CD14-positive monocyte (primary cell): ENCODE measurements around the gene ZSWIM5. TPM values are rescaled to one million over a fixed set of nuclear protein-coding genes. Genes with fewer than 3 reads are reported as not detected.
A peak's percentile ranks its signal among the peaks of the same experiment; 100 is the strongest.

Experiments
- DNase-seq, 3 donors: peaks; one replicate each; pipeline ENCODE4 v3.0.0-alpha.2; 2011 to 2022
- H2AFZ ChIP-seq: 2 replicates; pipeline ENCODE4 v1.6.0; 2012; ENCODE audit warnings: mild to moderate bottlenecking, low read depth, low read length, inconsistent platforms; ENCODE audit not compliant: insufficient read depth, poor library complexity, severe bottlenecking
- H3K27ac ChIP-seq, 2 donors: 1 replicate in 1 of 2; 2 replicates in 1 of 2; pipeline ENCODE4 v1.5.1; 2012 to 2013; ENCODE audit warnings: low read length in 2 of 2, control low read depth in 1 of 2, inconsistent platforms in 1 of 2, low read depth in 1 of 2, mild to moderate bottlenecking in 1 of 2
- H3K27me3 ChIP-seq, 2 donors: one replicate each; pipeline versions ENCODE4 v1.6.0 to v1.6.1; 2011 to 2013; ENCODE audit warnings: low read length in 2 of 2; ENCODE audit not compliant: control insufficient read depth in 2 of 2, insufficient read depth in 2 of 2
- H3K36me3 ChIP-seq, 2 donors: replicated peaks in 1 of 2; 1 replicate in 1 of 2; 2 replicates in 1 of 2; pipeline versions ENCODE4 v1.5.1 to v1.6.1; 2012 to 2013; ENCODE audit warnings: low read length in 2 of 2, control low read depth in 1 of 2, inconsistent platforms in 1 of 2, mild to moderate bottlenecking in 1 of 2; ENCODE audit not compliant: insufficient read depth in 2 of 2, control insufficient read depth in 1 of 2
- H3K4me1 ChIP-seq, 2 donors: 1 replicate in 1 of 2; 2 replicates in 1 of 2; pipeline versions ENCODE4 v1.5.1 to v1.6.1; 2012 to 2013; ENCODE audit warnings: low read length in 2 of 2, control low read depth in 1 of 2, inconsistent platforms in 1 of 2, mild to moderate bottlenecking in 1 of 2, moderate library complexity in 1 of 2; ENCODE audit not compliant: insufficient read depth in 2 of 2, control insufficient read depth in 1 of 2
- H3K4me2 ChIP-seq: replicated peaks from 2 replicates; pipeline ENCODE3; 2012; ENCODE audit warnings: low read length, moderate library complexity, mild to moderate bottlenecking; ENCODE audit not compliant: poor library complexity, severe bottlenecking; ENCODE audit errors: extremely low read depth
- H3K4me3 ChIP-seq, 3 experiments: fragments of 200-600 bp in 1 of 3; sonication (generic) in 1 of 3; replicated peaks in 1 of 3; 1 replicate in 2 of 3; 2 replicates in 1 of 3; pipeline ENCODE4 v1.5.1; 2011 to 2013; ENCODE audit warnings: low read length in 3 of 3, mild to moderate bottlenecking in 3 of 3, control low read depth in 2 of 3, low read depth in 2 of 3, inconsistent platforms in 1 of 3, moderate library complexity in 1 of 3
- H3K79me2 ChIP-seq: 2 replicates; pipeline ENCODE4 v1.6.0; 2012; ENCODE audit warnings: mild to moderate bottlenecking, control low read depth, inconsistent platforms, low read length, moderate library complexity; ENCODE audit not compliant: insufficient read depth
- H3K9ac ChIP-seq: 2 replicates; pipeline ENCODE4 v1.6.0; 2017; ENCODE audit warnings: low read length, mild to moderate bottlenecking; ENCODE audit not compliant: insufficient read depth, poor library complexity, severe bottlenecking
- H3K9me3 ChIP-seq, 2 donors: replicated peaks in 1 of 2; 1 replicate in 1 of 2; 2 replicates in 1 of 2; pipeline versions ENCODE4 v1.5.1 to v1.6.1; 2012 to 2013; ENCODE audit warnings: low read length in 2 of 2, control low read depth in 1 of 2; ENCODE audit not compliant: control insufficient read depth in 1 of 2, insufficient read depth in 1 of 2
- H4K20me1 ChIP-seq: 2 replicates; pipeline ENCODE4 v1.6.0; 2012; ENCODE audit warnings: mild to moderate bottlenecking, low read length, control low read depth, moderate library complexity; ENCODE audit not compliant: insufficient read depth
- H3K27ac Mint-ChIP-seq, 7 donors: one replicate each; pipeline ENCODE4 v1.8.0; 2020; ENCODE audit warnings: mild to moderate bottlenecking in 7 of 7, mixed read lengths in 7 of 7, moderate library complexity in 6 of 7, inconsistent platforms in 2 of 7
- H3K27me3 Mint-ChIP-seq, 3 donors: one replicate each; pipeline ENCODE4 v1.8.0; 2021 to 2022; ENCODE audit warnings: low read depth in 3 of 3, mild to moderate bottlenecking in 3 of 3, mixed read lengths in 3 of 3, moderate library complexity in 3 of 3, inconsistent platforms in 1 of 3
- H3K36me3 Mint-ChIP-seq, 2 donors: one replicate each; pipeline ENCODE4 v1.8.0; 2020; ENCODE audit warnings: mixed read lengths in 2 of 2, inconsistent platforms in 1 of 2, mild to moderate bottlenecking in 1 of 2
- H3K4me1 Mint-ChIP-seq: one replicate; pipeline ENCODE4 v1.8.0; 2020; ENCODE audit warnings: mild to moderate bottlenecking, mixed read lengths
- H3K4me3 Mint-ChIP-seq, 2 donors: one replicate each; pipeline ENCODE4 v1.8.0; 2020; ENCODE audit warnings: mild to moderate bottlenecking in 2 of 2, mixed read lengths in 2 of 2, moderate library complexity in 1 of 2
- H3K9me3 Mint-ChIP-seq, 7 donors: one replicate each; pipeline ENCODE4 v1.8.0; 2020 to 2022; ENCODE audit warnings: mixed read lengths in 7 of 7, mild to moderate bottlenecking in 6 of 7, moderate library complexity in 6 of 7, inconsistent platforms in 2 of 7
- CTCF ChIP-seq: fragments of 200-600 bp; IDR thresholded peaks from one replicate; pipeline ENCODE4 v1.8.0; 2022; ENCODE audit warnings: antibody characterized with exemption, mild to moderate bottlenecking
- WGBS: methylation state at CpG from one replicate; pipeline ENCODE4 v1.1.5; 2013; ENCODE audit warnings: missing lambda C conversion rate; ENCODE audit not compliant: insufficient coverage; 5-methylcytosine and 5-hydroxymethylcytosine counted together
- intact Hi-C, 2 donors: fragments of 100-400 bp; cut with micrococcal nuclease; formaldehyde crosslinking; loops; one replicate each; pipeline versions ENCODE4 v1.15.0 to v1.15.1; 2023
- polyA plus RNA-seq, 3 donors: library from polyadenylated mRNA; depleted of rRNA in 1 of 3; unstranded in 2 of 3; stranded (reverse) in 1 of 3; fragments of 300-500 nt in 2 of 3; fragments of >200 nt in 1 of 3; fragmentation: Illumina TruSeq in 2 of 3; gene quantifications; 1 replicate in 2 of 3; 2 replicates in 1 of 3; pipeline ENCODE4 v1.2.3, GENCODE V29; 2012 to 2021

The ZSWIM5 gene
- polyA plus RNA-seq, 3 donors: not detected

DNA sequence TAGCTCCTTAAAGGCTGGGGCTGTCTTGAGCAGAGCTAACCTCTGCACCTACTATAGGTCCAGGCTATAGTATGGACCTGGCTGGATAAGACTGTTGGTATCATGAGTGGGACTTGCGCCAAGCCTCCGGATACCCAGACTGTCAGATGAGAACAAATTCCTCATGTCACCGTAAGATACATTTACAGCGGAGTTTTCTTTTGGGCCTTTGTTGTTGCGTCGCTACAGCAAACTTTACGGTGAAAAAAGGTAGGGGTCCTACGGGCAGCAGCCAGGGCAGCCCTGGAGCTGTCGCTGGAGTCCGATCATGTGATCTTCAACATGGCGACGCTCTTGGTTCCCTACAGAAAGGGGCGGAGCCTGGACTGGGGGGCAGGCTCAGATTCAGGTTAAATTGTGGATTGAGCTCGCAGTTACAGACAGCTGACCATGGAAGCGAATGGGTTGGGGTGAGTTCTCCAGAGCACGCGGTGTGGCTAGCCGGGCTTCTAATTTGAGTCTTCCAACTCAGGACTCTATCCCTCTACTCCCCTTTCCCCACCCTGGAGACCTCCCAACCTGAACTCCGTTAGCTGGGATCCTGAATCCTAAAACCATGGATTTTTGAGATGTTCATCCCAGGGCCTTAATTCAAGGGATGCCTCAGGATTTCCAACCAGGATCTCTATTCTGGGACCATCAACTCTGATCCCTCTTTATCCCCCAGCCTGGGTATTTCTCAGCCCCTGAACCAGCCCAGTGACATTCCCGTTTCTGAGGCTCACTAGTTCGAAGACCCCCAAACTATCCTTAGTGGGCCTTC lies 194.4 kb downstream of the ZSWIM5 start, which contains the start of gene UROD:
Gene UROD (plus strand): TSS at position 418 of the 802 bp plus-strand sequence. CDS start 12 bp downstream, at position 430.
- H3K4me1 ChIP-seq: peaks cover 33 to 51% of the 10 kb centered on the region in 2 donors
- peak within 1 kb of the TSS; percentile 99 for H3K4me2 ChIP-seq

More for the DNA sequence above, 194.4 kb downstream of the ZSWIM5 start, which contains the start of gene UROD:
- H3K9me3 ChIP-seq: no peaks in the 10 kb centered on the region
- DNase-seq: peak; percentile 90 to 93 (median 92)
- WGBS: under 1% methylated on average over 15 of the region's 21 CpGs
- peak within 1 kb of the TSS; percentile 77 to 96 (median 90) for H3K4me3 ChIP-seq
- peaks cover 0 to 2% (median 0%) of the 10 kb centered on the region in 7 donors for H3K9me3 Mint-ChIP-seq
- peak within 1 kb of the TSS; percentile 60 to 83 for H3K27ac ChIP-seq
- intact Hi-C loops: loop anchor here (2.0 to 10.0 kb wide), 5 partner anchors 25 to 573 kb away; partner anchors contain the start of genes BEST4 (in 1 of the 2), EIF2B3 (in 1 of the 2), NASP (in 1 of the 2) and TESK2 (in 1 of the 2)
- no peaks in the 10 kb centered on the region for H3K27me3 ChIP-seq
- peaks cover 28% of the 10 kb centered on the region for H4K20me1 ChIP-seq
- no peaks in the 10 kb centered on the region for H3K27me3 Mint-ChIP-seq
- peaks cover 37 to 43% of the 10 kb centered on the region in 2 donors for H3K36me3 Mint-ChIP-seq
- H3K4me3 Mint-ChIP-seq: peak within 1 kb of the TSS; percentile 86 to 89
- peak within 1 kb of the TSS; percentile 98 for H2AFZ ChIP-seq
- H3K79me2 ChIP-seq: peaks cover 35% of the 10 kb centered on the region
- H3K9ac ChIP-seq: peak within 1 kb of the TSS; percentile 73
- peak within 1 kb of the TSS; percentile 72 to 92 (median 88) for H3K27ac Mint-ChIP-seq
- peaks cover 26 to 41% of the 10 kb centered on the region in 2 donors for H3K36me3 ChIP-seq
- peaks cover 57% of the 10 kb centered on the region for H3K4me1 Mint-ChIP-seq
- no peak for TF ChIP-seq CTCF
